Skeletal muscle tissue (tissue), 4 donors: ENCODE data around the gene SAPCD1. TPM values are rescaled to one million over a fixed set of nuclear protein-coding genes. Genes with fewer than 3 reads are reported as not detected.

Source experiments
- H3K27ac ChIP-seq: one replicate; pipeline ENCODE4 v1.7.0; 2013; ENCODE audit warnings: mild to moderate bottlenecking, low read depth, low read length, inconsistent platforms
- H3K27me3 ChIP-seq, 3 donors: one replicate each; pipeline ENCODE4 v1.7.0; 2013; ENCODE audit warnings: low read length in 3 of 3; ENCODE audit not compliant: control insufficient read depth in 3 of 3, insufficient read depth in 3 of 3
- H3K36me3 ChIP-seq, 3 donors: one replicate each; pipeline ENCODE4 v1.7.0; 2013; ENCODE audit warnings: low read length in 3 of 3; ENCODE audit not compliant: control insufficient read depth in 3 of 3, insufficient read depth in 3 of 3
- H3K4me1 ChIP-seq, 3 donors: one replicate each; pipeline ENCODE4 v1.7.0; 2013; ENCODE audit warnings: low read length in 3 of 3, mild to moderate bottlenecking in 3 of 3; ENCODE audit not compliant: control insufficient read depth in 3 of 3, insufficient read depth in 3 of 3
- H3K4me3 ChIP-seq, 3 donors: one replicate each; pipeline ENCODE4 v1.7.0; 2013; ENCODE audit warnings: low read length in 3 of 3
- H3K9ac ChIP-seq, 3 donors: one replicate each; pipeline ENCODE4 v1.7.0; 2013; ENCODE audit warnings: low read length in 3 of 3, mild to moderate bottlenecking in 3 of 3, moderate library complexity in 2 of 3, low read depth in 1 of 3
- H3K9me3 ChIP-seq, 3 donors: one replicate each; pipeline ENCODE4 v1.7.0; 2013; ENCODE audit warnings: low read length in 3 of 3; ENCODE audit not compliant: control insufficient read depth in 3 of 3
- total RNA-seq: library from RNA; depleted of rRNA; stranded (reverse); fragments of >200 nt; gene quantifications from one replicate; pipeline ENCODE4 v1.2.3, GENCODE V29; 2014
- donor health status: Osteomylitis.

Gene SAPCD1
- total RNA-seq, 1 donor from 2014 or later: 1.0 TPM

- H3K27me3 ChIP-seq: no peaks in the 10 kb centered on the region
- peak overlapping the region; percentile 65 to 74 (median 71) for H3K4me3 ChIP-seq
- H3K4me1 ChIP-seq: peaks cover 13 to 32% (median 27%) of the 10 kb centered on the region in 3 donors
- peak overlapping the region; percentile 89 for H3K27ac ChIP-seq
- no peaks in the 10 kb centered on the region for H3K9me3 ChIP-seq
- H3K9ac ChIP-seq: peak overlapping the region; percentile 79 to 86 (median 84)
- H3K36me3 ChIP-seq: peaks cover 23 to 31% (median 28%) of the 10 kb centered on the region in 3 donors
Measured at GRCh38 chr6:31776485-31776988, 14.1 kb downstream of the SAPCD1 start.

- Histone ChIP-seq H3K4me3 (peak within 1 kb of the TSS; percentile 65 to 74 (median 71)), H3K27ac (peak within 1 kb of the TSS; percentile 89)
Measured at GRCh38 chr6:31776989-31777666, 14.7 kb downstream of the SAPCD1 start, which contains the start of gene VWA7. TSS of gene VWA7 (minus strand) at chr6:31777328. CDS start at chr6:31776779, 549 bp downstream.

GRCh38 chr6:31777667-31778050 is 15.2 kb downstream of the SAPCD1 start:
- Histone ChIP-seq H3K36me3 (peaks cover 35 to 39% (median 36%) of the 10 kb centered on the region in 3 donors), H3K9ac (peak overlapping the region; percentile 79 to 86 (median 84)), H3K27me3 (no peaks in the 10 kb centered on the region), H3K9me3 (no peaks in the 10 kb centered on the region), H3K4me3 (peak overlapping the region in 2 of 3 donors; percentile 71 to 74), H3K4me1 (peaks cover 13 to 32% (median 27%) of the 10 kb centered on the region in 3 donors), H3K27ac (peak overlapping the region; percentile 89)

More at GRCh38 chr6:31776989-31777666, 14.7 kb downstream of the SAPCD1 start, which contains the start of gene VWA7:
- H3K4me1 ChIP-seq: peaks cover 13 to 32% (median 27%) of the 10 kb centered on the region in 3 donors
- H3K9me3 ChIP-seq: no peaks in the 10 kb centered on the region
- peaks cover 29 to 34% (median 33%) of the 10 kb centered on the region in 3 donors for H3K36me3 ChIP-seq
- H3K9ac ChIP-seq: peak within 1 kb of the TSS; percentile 79 to 86 (median 84)
- no peaks in the 10 kb centered on the region for H3K27me3 ChIP-seq

GRCh38 chr6:31778193-31778592 is 15.7 kb downstream of the SAPCD1 start:
- H3K36me3 ChIP-seq: peaks cover 37 to 44% (median 39%) of the 10 kb centered on the region in 3 donors
- H3K27ac ChIP-seq: peak overlapping the region; percentile 89
- H3K4me3 ChIP-seq: no peak overlapping the region
- peaks cover 11 to 27% (median 24%) of the 10 kb centered on the region in 3 donors for H3K4me1 ChIP-seq
- H3K9ac ChIP-seq: peak overlapping the region in 1 of 3 donors; percentile 79
- H3K27me3 ChIP-seq: no peaks in the 10 kb centered on the region
- H3K9me3 ChIP-seq: no peaks in the 10 kb centered on the region

GRCh38 chr6:31778999-31779885 is 16.8 kb downstream of the SAPCD1 start:
- Histone ChIP-seq H3K4me3 (no peak overlapping the region), H3K27me3 (no peaks in the 10 kb centered on the region), H3K9ac (no peak overlapping the region), H3K4me1 (peaks cover 10 to 26% (median 22%) of the 10 kb centered on the region in 3 donors), H3K27ac (no peak overlapping the region), H3K36me3 (peaks cover 41 to 50% (median 42%) of the 10 kb centered on the region in 3 donors), H3K9me3 (no peaks in the 10 kb centered on the region)

GRCh38 chr6:31779908-31780307 is 17.5 kb downstream of the SAPCD1 start:
- Histone ChIP-seq H3K4me1 (peaks cover 10 to 26% (median 22%) of the 10 kb centered on the region in 3 donors), H3K9ac (no peak overlapping the region), H3K9me3 (no peaks in the 10 kb centered on the region), H3K4me3 (no peak overlapping the region), H3K27ac (no peak overlapping the region), H3K36me3 (peaks cover 48 to 57% (median 49%) of the 10 kb centered on the region in 3 donors), H3K27me3 (no peaks in the 10 kb centered on the region)

GRCh38 chr6:31780507-31781243 is 18.2 kb downstream of the SAPCD1 start:
- no peaks in the 10 kb centered on the region for H3K27me3 ChIP-seq
- no peaks in the 10 kb centered on the region for H3K9me3 ChIP-seq
- H3K9ac ChIP-seq: no peak overlapping the region
- peaks cover 55 to 63% (median 56%) of the 10 kb centered on the region in 3 donors for H3K36me3 ChIP-seq
- H3K27ac ChIP-seq: no peak overlapping the region
- no peak overlapping the region for H3K4me3 ChIP-seq
- H3K4me1 ChIP-seq: peaks cover 10 to 24% (median 20%) of the 10 kb centered on the region in 3 donors

GRCh38 chr6:31781244-31782125 is 19.0 kb downstream of the SAPCD1 start:
- no peaks in the 10 kb centered on the region for H3K27me3 ChIP-seq
- H3K9ac ChIP-seq: no peak overlapping the region
- no peak overlapping the region for H3K4me3 ChIP-seq
- H3K27ac ChIP-seq: no peak overlapping the region
- peaks cover 10 to 15% (median 13%) of the 10 kb centered on the region in 3 donors for H3K4me1 ChIP-seq
- peaks cover 56 to 63% (median 56%) of the 10 kb centered on the region in 3 donors for H3K36me3 ChIP-seq
- no peaks in the 10 kb centered on the region for H3K9me3 ChIP-seq
